RWPE1 (cell line): Measurements from ENCODE around the gene DCAF8.

Source experiments
- CTCF ChIA-PET: fragments of 350-600 bp; sonication (Branson Sonifier 250); formaldehyde crosslinking; extraction: SDS; loops from one replicate; lab custom pipeline; 2021; lab: Yijun Ruan, JAX
- POLR2A ChIA-PET: fragments of 400-600 bp; formaldehyde crosslinking; extraction: SDS; loops from one replicate; lab custom pipeline; 2020; ENCODE audit warnings: antibody characterized with exemption; ENCODE audit not compliant: low non-redundant PET; lab: Yijun Ruan, JAX
- DNase-seq: peaks from one replicate; pipeline ENCODE4 v3.0.0; 2012; ENCODE audit warnings: low spot score
- H3K27ac ChIP-seq: fragments of 450-650 bp; 2 replicates; pipeline ENCODE4 v1.5.1; 2017
- TF ChIP-seq, protein P1 (sequence below): fragments of 450-650 bp; conservative IDR thresholded peaks from 2 replicates; pipeline ENCODE4 v1.5.1; 2017; ENCODE audit warnings: low read depth, mild to moderate bottlenecking

DCAF8 gene

GRCh38 chr1:160216301-160216700 lies 46.0 kb downstream of the DCAF8 start:
- no peak for DNase-seq
- TF ChIP-seq, protein P1, sequence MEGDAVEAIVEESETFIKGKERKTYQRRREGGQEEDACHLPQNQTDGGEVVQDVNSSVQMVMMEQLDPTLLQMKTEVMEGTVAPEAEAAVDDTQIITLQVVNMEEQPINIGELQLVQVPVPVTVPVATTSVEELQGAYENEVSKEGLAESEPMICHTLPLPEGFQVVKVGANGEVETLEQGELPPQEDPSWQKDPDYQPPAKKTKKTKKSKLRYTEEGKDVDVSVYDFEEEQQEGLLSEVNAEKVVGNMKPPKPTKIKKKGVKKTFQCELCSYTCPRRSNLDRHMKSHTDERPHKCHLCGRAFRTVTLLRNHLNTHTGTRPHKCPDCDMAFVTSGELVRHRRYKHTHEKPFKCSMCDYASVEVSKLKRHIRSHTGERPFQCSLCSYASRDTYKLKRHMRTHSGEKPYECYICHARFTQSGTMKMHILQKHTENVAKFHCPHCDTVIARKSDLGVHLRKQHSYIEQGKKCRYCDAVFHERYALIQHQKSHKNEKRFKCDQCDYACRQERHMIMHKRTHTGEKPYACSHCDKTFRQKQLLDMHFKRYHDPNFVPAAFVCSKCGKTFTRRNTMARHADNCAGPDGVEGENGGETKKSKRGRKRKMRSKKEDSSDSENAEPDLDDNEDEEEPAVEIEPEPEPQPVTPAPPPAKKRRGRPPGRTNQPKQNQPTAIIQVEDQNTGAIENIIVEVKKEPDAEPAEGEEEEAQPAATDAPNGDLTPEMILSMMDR = no peak
- no peak overlapping the region for H3K27ac ChIP-seq
- CTCF ChIA-PET = interaction anchor here (0.5 to 1.2 kb wide), 3 partner anchors 115 to 995 kb away, joined by 3 read pairs; no protein-coding TSS in a partner anchor
- POLR2A ChIA-PET = no interaction called here

- POLR2A ChIA-PET = no interaction called here
- no peak for DNase-seq
- TF ChIP-seq, protein P1 = no peak
- CTCF ChIA-PET = no interaction called here
- H3K27ac ChIP-seq = peak overlapping the region; percentile 27; the same call in 1 of the 2 replicates
Measured at GRCh38 chr1:160214481-160215140, 47.7 kb downstream of the DCAF8 start.

DNA sequence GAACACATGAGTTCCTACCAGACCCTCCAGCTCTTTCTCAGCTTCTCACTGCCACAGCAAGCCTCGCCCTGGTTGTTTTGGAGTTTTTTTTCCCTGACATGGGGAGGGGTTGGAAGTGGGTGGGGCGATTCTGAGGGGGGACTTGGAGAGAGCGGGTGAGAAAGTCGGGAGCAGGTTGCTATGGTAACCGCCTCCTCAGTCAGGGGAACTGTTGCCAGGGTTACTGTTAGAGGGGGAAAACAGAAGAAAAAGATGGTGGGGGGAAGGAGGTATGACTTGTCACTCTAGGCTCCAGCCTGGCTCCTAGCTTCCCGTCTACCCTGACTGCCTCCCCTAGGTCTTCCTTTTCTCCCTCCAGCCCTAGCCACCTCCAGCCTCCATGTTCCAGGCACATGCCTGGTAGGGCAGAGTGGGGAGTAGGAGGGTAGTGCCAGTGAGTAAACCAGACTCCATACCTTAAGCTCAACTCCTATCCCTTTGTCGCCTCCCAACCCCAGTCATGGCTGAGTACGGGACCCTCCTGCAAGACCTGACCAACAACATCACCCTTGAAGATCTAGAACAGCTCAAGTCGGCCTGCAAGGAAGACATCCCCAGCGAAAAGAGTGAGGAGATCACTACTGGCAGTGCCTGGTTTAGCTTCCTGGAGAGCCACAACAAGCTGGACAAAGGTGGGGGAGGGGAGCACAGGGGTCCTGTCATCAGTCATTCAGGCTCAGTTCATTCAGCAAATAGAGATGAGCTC lies 51.1 kb downstream of the DCAF8 start:
- DNase-seq = no peak
- TF ChIP-seq, protein P1 = no peak
- POLR2A ChIA-PET = no interaction called here
- peak overlapping the region; percentile 17 for H3K27ac ChIP-seq
- CTCF ChIA-PET = interaction anchor here (0.6 to 0.7 kb wide), 3 partner anchors 18 to 275 kb away, joined by 3 to 4 read pairs (median 4); no protein-coding TSS in a partner anchor

- TF ChIP-seq, protein P1 = no peak
- peak overlapping the region; percentile 17 for H3K27ac ChIP-seq
- DNase-seq = no peak
- ChIA-PET CTCF (interaction anchor here (0.7 kb wide), 2 partner anchors 17 to 275 kb away, joined by 4 read pairs; no protein-coding TSS in a partner anchor), POLR2A (no interaction called here)
Measured at GRCh38 chr1:160210561-160210960, 51.8 kb downstream of the DCAF8 start.

- no peak for DNase-seq
- ChIA-PET POLR2A (no interaction called here), CTCF (interaction anchor here (0.6 to 1.1 kb wide), 3 partner anchors 16 to 117 kb away, joined by 3 to 4 read pairs (median 3); no protein-coding TSS in a partner anchor)
- peak overlapping the region; percentile 4; the same call in 1 of the 2 replicates for H3K27ac ChIP-seq
- TF ChIP-seq, protein P1 = no peak
Measured at GRCh38 chr1:160209321-160210046, 52.9 kb downstream of the DCAF8 start.
